Endothelial cell of umbilical vein (primary cell): ENCODE measurements around the gene KNCN. TPM values are rescaled to one million over a fixed set of nuclear protein-coding genes. Genes with fewer than 3 reads are reported as not detected.

Experiments used
- BruUV-seq: library from RNA; stranded (reverse); fragments of 400-500 nt; replicated peaks from 2 replicates; lab custom pipeline; 2021; lab: Mats Ljungman, UMichigan
- CTCF ChIA-PET: fragments of 300-600, 350-600 bp; sonication (Branson Sonifier 250); formaldehyde crosslinking; loops from one replicate; lab custom pipeline; 2021; ENCODE audit warnings: antibody characterized with exemption, inconsistent platforms; lab: Charles Lee
- POLR2A ChIA-PET: fragments of 300-600, 350-600 bp; sonication (Branson Sonifier 250); formaldehyde crosslinking; loops from one replicate; lab custom pipeline; 2021; ENCODE audit warnings: antibody characterized with exemption, inconsistent platforms; lab: Charles Lee
- DNase-seq: peaks from one replicate; pipeline ENCODE4 v3.0.0-alpha.2; 2011; ENCODE audit warnings: low read depth, low spot score
- FAIRE-seq: peaks from 2 replicates; lab custom pipeline; 2011; peaks lifted over from hg19 to GRCh38; lab: Jason Lieb, UNC
- H2AFZ ChIP-seq: 2 replicates; pipeline ENCODE4 v1.6.0; 2012; ENCODE audit warnings: low read depth, low read length, control low read depth, inconsistent platforms
- H3K27ac ChIP-seq: 2 replicates; pipeline ENCODE4 v1.5.1; 2011; ENCODE audit warnings: low read depth, mild to moderate bottlenecking, control low read depth, low read length, moderate library complexity; ENCODE audit not compliant: insufficient read depth
- H3K27me3 ChIP-seq, 2 experiments: 2 replicates each; pipeline versions ENCODE4 v1.6.0 to v1.6.1; 2011; ENCODE audit warnings: low read length in 2 of 2, mixed read lengths in 1 of 2; ENCODE audit not compliant: control insufficient read depth in 2 of 2, insufficient read depth in 2 of 2
- H3K36me3 ChIP-seq, 2 experiments: 2 replicates in 1 of 2; 3 replicates in 1 of 2; pipeline ENCODE4 v1.5.1; 2011; ENCODE audit warnings: low read length in 2 of 2, mild to moderate bottlenecking in 1 of 2, moderate library complexity in 1 of 2; ENCODE audit not compliant: control insufficient read depth in 2 of 2, insufficient read depth in 2 of 2; ENCODE audit errors: extremely low read depth in 1 of 2
- H3K4me1 ChIP-seq: 3 replicates; pipeline ENCODE4 v1.5.1; 2011; ENCODE audit warnings: mild to moderate bottlenecking, low read length; ENCODE audit not compliant: control insufficient read depth, insufficient read depth; ENCODE audit errors: extremely low read depth
- H3K4me2 ChIP-seq: 2 replicates; pipeline ENCODE4 v1.6.1; 2011; ENCODE audit warnings: low read length, control low read depth, mixed read lengths; ENCODE audit not compliant: insufficient read depth
- H3K4me3 ChIP-seq, 3 experiments: fragments of 200-600 bp in 1 of 3; sonication (generic), shearing (Covaris generic) in 1 of 3; replicated peaks in 1 of 3; 2 replicates each; pipeline ENCODE4 v1.5.1; 2011 to 2016; ENCODE audit warnings: control low read depth in 3 of 3, low read length in 3 of 3, mild to moderate bottlenecking in 2 of 3, inconsistent platforms in 1 of 3, low read depth in 1 of 3, moderate library complexity in 1 of 3; ENCODE audit not compliant: insufficient read depth in 1 of 3
- H3K79me2 ChIP-seq: 2 replicates; pipeline ENCODE4 v1.6.0; 2012; ENCODE audit warnings: low read length, inconsistent platforms; ENCODE audit not compliant: control insufficient read depth, insufficient read depth
- H3K9ac ChIP-seq: replicated peaks from 2 replicates; pipeline ENCODE3; 2011; ENCODE audit warnings: low read length, control low read depth; ENCODE audit not compliant: insufficient read depth; ENCODE audit errors: extremely low read depth
- H3K9me1 ChIP-seq: replicated peaks from 3 replicates; pipeline ENCODE4 v1.6.0; 2011; ENCODE audit warnings: mild to moderate bottlenecking, low read length; ENCODE audit not compliant: control insufficient read depth, insufficient read depth; ENCODE audit errors: extremely low read depth
- H3K9me3 ChIP-seq: replicated peaks from 2 replicates; pipeline ENCODE4 v1.5.1; 2012; ENCODE audit warnings: low read length, inconsistent platforms; ENCODE audit not compliant: control insufficient read depth, insufficient read depth
- H4K20me1 ChIP-seq: replicated peaks from 2 replicates; pipeline ENCODE3; 2011; ENCODE audit warnings: mild to moderate bottlenecking, low read length; ENCODE audit not compliant: control insufficient read depth, insufficient read depth; ENCODE audit errors: extremely low read depth
- EZH2 ChIP-seq: IDR thresholded peaks from 2 replicates; pipeline ENCODE4 v1.6.1; 2012; ENCODE audit warnings: borderline replicate concordance, low read depth, mild to moderate bottlenecking, moderate library complexity, low read length, inconsistent platforms; ENCODE audit not compliant: severe bottlenecking
- FOS ChIP-seq: IDR thresholded peaks from 2 replicates; pipeline ENCODE4 v1.6.1; 2011; ENCODE audit warnings: mild to moderate bottlenecking, low read length, moderate library complexity, borderline replicate concordance; ENCODE audit not compliant: insufficient read depth
- GATA2 ChIP-seq: IDR thresholded peaks from 2 replicates; pipeline ENCODE4 v1.7.0; 2011; ENCODE audit warnings: low read depth, mild to moderate bottlenecking, moderate library complexity, mixed read lengths, low read length; ENCODE audit not compliant: insufficient read length, insufficient read depth
- JUN ChIP-seq: IDR thresholded peaks from 2 replicates; pipeline ENCODE4 v1.6.1; 2011; ENCODE audit warnings: borderline replicate concordance, low read depth; ENCODE audit not compliant: insufficient read length, insufficient read depth
- MYC ChIP-seq: IDR thresholded peaks from one replicate; pipeline ENCODE4 v1.6.1; 2011; ENCODE audit warnings: mild to moderate bottlenecking, low read depth, low read length
- POLR2A ChIP-seq: IDR thresholded peaks from 2 replicates; pipeline ENCODE4 v1.6.1; 2012; ENCODE audit warnings: low read depth, mild to moderate bottlenecking, control low read depth, low read length
- POLR2AphosphoS5 ChIP-seq: IDR thresholded peaks from 2 replicates; pipeline ENCODE4 v1.6.1; 2012; ENCODE audit warnings: low read depth, mild to moderate bottlenecking, control low read depth, low read length, moderate library complexity; ENCODE audit not compliant: insufficient read depth
- dilution Hi-C: fragments of 300-500 bp; cut with MboI; formaldehyde crosslinking; loops from one replicate; pipeline ENCODE4 v1.15.0; 2019; ENCODE audit warnings: low sequenced_read_pairs; ENCODE audit not compliant: extremely low pct_ligation_motif_present
- intact Hi-C: fragments of 100-400 bp; cut with micrococcal nuclease; formaldehyde crosslinking; loops from one replicate; pipeline ENCODE4 v1.10.0; 2022
- polyA plus RNA-seq, 4 experiments: library from polyadenylated mRNA; depleted of rRNA in 3 of 4; stranded (reverse) in 3 of 4; unstranded in 1 of 4; fragments of >200 nt; gene quantifications; 2 replicates each; pipeline versions ENCODE4 v1.2.1 to v1.2.3, GENCODE V29; 2011 to 2012; ENCODE audit warnings: missing spikeins in 1 of 4
- total RNA-seq: library from RNA; stranded (reverse); gene quantifications from 2 replicates; pipeline ENCODE4 v1.2.3, GENCODE V29; 2021
- TF ChIP-seq, protein P1 (sequence below), 2 donors: IDR thresholded peaks; 1 replicate in 1 of 2; 2 replicates in 1 of 2; pipeline ENCODE4 v1.5.1; 2011; ENCODE audit warnings: low read length in 2 of 2, mild to moderate bottlenecking in 2 of 2, moderate library complexity in 2 of 2, control low read depth in 1 of 2, inconsistent platforms in 1 of 2, low read depth in 1 of 2; ENCODE audit not compliant: insufficient read depth in 1 of 2; ENCODE audit errors: extremely low read depth in 1 of 2
- TF ChIP-seq, protein P2 (sequence below): IDR thresholded peaks from 2 replicates; pipeline ENCODE4 v1.6.1; 2011; ENCODE audit not compliant: insufficient read depth, insufficient read length

KNCN gene
- total and polyA plus RNA-seq, 2 donors (not counting 3 experiments of a cell fraction or from before 2014, with no cell fraction given), result not detected

- no TSS peak for BruUV-seq
- Histone ChIP-seq H3K9me3 (no peaks in the 10 kb centered on the region), H3K36me3 (no peaks in the 10 kb centered on the region), H2AFZ (no peak overlapping the region), H3K27me3 (peaks cover 47 to 53% of the 10 kb centered on the region in 2 experiments), H3K27ac (no peak overlapping the region), H3K9ac (no peak overlapping the region), H3K9me1 (no peaks in the 10 kb centered on the region), H4K20me1 (no peaks in the 10 kb centered on the region), H3K4me3 (no peak overlapping the region), H3K79me2 (no peaks in the 10 kb centered on the region), H3K4me2 (no peak overlapping the region), H3K4me1 (no peaks in the 10 kb centered on the region)
- dilution Hi-C loops, result no loop called here
- ChIA-PET POLR2A (no interaction called here), CTCF (interaction anchor here (1.1 to 3.2 kb wide), 6 partner anchors 16 to 117 kb away, joined by 3 to 16 read pairs (median 4); no protein-coding TSS in a partner anchor)
- no peak for FAIRE-seq
- intact Hi-C loops, result no loop called here
- DNase-seq, result no peak
- TF ChIP-seq FOS, result no peak
- no peak for TF ChIP-seq POLR2AphosphoS5
- no peak for TF ChIP-seq POLR2A
- TF ChIP-seq, protein P1, sequence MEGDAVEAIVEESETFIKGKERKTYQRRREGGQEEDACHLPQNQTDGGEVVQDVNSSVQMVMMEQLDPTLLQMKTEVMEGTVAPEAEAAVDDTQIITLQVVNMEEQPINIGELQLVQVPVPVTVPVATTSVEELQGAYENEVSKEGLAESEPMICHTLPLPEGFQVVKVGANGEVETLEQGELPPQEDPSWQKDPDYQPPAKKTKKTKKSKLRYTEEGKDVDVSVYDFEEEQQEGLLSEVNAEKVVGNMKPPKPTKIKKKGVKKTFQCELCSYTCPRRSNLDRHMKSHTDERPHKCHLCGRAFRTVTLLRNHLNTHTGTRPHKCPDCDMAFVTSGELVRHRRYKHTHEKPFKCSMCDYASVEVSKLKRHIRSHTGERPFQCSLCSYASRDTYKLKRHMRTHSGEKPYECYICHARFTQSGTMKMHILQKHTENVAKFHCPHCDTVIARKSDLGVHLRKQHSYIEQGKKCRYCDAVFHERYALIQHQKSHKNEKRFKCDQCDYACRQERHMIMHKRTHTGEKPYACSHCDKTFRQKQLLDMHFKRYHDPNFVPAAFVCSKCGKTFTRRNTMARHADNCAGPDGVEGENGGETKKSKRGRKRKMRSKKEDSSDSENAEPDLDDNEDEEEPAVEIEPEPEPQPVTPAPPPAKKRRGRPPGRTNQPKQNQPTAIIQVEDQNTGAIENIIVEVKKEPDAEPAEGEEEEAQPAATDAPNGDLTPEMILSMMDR (IDR thresholded peaks at IDR 0.05; ENCODE audit: extremely low read depth in 1 of 2, insufficient read depth in 1 of 2, low read depth in 1 of 2, low read length in 2 of 2), result no peak
- TF ChIP-seq, protein P2, sequence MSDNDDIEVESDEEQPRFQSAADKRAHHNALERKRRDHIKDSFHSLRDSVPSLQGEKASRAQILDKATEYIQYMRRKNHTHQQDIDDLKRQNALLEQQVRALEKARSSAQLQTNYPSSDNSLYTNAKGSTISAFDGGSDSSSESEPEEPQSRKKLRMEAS, result no peak
- TF ChIP-seq JUN, result no peak
- no peak for TF ChIP-seq GATA2
- TF ChIP-seq MYC, result no peak
- no peak for TF ChIP-seq EZH2
Observed at GRCh38 chr1:46523496-46524353, 27.7 kb downstream of the KNCN start.
